GM21786 (cell line): Measurements from ENCODE around the gene WDFY4.
A peak's percentile ranks its signal among the peaks of the same experiment; 100 is the strongest.

Experiments used
- ATAC-seq: cut with Tn5 transposase; IDR thresholded peaks from one replicate; pipeline ENCODE4 v1.9.1; 2021; ENCODE audit not compliant: unreplicated experiment

Gene WDFY4

GRCh38 chr10:48770561-48771089, 86.0 kb downstream of the WDFY4 start:
- no peak for ATAC-seq

GRCh38 chr10:48771234-48771633, 86.6 kb downstream of the WDFY4 start:
- no peak for ATAC-seq

DNA sequence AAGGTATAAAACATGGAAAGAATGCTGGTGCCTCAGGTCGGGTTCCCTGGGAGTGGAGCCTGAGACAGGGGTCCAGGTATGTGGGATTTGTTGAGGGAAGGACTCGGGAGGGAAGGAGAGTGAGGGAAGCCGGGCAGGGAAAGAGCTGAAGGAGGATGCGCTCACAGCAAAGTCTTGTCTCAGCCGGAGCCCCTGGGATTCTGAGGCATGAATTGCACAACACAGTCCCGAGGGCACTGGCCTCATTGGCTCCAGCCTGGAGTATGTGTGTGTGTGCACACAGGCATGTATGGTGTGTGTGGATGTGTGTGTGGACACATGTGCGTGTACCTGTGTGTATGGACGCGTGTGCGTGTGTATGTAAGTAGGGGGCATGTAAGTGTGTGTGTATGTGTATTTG, 87.4 kb downstream of the WDFY4 start:
- ATAC-seq, result no peak

DNA sequence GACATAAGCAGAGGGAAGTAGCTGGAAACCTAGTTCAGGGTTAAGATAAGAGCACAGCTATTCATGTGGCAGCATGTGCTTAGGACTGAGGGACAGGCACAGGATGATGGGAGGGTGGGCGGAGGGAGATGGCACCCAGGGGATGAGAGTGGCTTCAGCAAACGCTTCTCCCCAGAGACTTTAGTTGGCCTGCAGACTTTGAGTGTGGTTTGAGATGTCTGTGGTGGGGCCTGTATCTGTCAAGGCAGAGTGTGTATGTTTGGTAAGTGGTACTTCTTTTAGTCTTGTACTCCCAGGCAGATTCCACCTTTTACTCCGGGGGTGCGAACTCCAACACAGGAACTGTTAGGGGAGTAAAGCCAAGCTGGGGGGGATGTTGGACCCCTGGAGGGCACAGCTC, 88.9 kb downstream of the WDFY4 start:
- peak; percentile 56 for ATAC-seq

GRCh38 chr10:48774416-48775205, 89.9 kb downstream of the WDFY4 start:
- ATAC-seq, result no peak

DNA sequence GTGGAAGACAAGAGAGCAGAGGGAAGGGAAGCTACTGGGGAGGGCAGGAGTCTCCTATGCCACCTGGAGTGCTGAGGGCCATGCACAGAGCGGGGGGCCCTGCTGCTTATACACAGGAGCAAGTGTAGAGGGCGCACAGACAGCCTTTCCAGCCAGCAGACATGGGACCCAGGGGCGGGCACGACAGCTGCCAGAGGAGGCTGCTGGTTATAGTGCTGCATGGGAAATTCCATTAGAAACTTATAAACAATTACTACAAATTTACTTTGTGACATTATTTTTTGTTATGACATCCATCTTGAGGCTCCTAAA, 90.5 kb downstream of the WDFY4 start:
- no peak for ATAC-seq

GRCh38 chr10:48776005-48776522, 91.4 kb downstream of the WDFY4 start:
- ATAC-seq, result no peak

GRCh38 chr10:48776528-48776927, 91.9 kb downstream of the WDFY4 start:
- ATAC-seq, result no peak

DNA sequence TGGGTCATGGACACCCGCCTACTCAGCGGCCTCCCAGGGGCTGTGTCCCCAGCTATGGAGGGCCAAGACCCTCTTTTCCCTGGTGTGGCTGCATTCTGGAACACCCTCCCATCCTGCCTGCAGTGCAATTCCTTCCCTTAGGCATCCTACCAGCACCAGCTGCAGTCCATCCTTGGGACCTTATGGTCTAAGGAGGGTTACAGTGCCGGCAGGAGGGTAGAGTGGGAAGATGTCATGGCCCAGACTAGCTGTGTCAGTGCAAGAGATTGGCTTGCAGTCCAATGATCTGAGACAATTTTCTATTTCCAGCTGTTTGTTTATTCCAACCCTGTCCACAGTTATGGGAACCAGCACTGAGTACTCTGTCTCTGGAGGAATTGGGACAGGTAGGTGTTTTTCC, 92.4 kb downstream of the WDFY4 start:
- no peak for ATAC-seq

- ATAC-seq, result no peak
Observed at GRCh38 chr10:48778193-48778857, 93.7 kb downstream of the WDFY4 start.

- no peak for ATAC-seq
Observed at GRCh38 chr10:48779077-48779476, 94.4 kb downstream of the WDFY4 start.

GRCh38 chr10:48779546-48780152, 95.0 kb downstream of the WDFY4 start:
- no peak for ATAC-seq

DNA sequence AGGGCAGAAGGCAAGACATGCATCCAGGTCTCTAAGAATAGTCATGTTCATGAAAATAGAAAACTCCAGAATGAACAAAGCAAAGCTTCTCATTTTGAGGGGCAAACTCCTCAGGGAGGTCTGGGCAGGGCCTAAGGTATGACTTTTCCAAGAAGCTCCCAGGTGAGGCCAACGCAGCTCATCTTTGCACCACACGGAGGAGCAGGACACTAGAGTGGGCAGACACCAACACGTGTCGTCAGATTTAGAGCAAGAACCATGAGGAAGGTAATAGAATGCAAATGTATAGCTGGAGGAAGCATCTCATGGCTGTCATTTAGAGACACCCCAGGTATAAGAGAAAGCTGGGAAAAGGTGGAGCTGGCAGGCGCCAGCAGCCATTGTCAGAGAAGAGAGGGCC, 95.7 kb downstream of the WDFY4 start:
- no peak for ATAC-seq

DNA sequence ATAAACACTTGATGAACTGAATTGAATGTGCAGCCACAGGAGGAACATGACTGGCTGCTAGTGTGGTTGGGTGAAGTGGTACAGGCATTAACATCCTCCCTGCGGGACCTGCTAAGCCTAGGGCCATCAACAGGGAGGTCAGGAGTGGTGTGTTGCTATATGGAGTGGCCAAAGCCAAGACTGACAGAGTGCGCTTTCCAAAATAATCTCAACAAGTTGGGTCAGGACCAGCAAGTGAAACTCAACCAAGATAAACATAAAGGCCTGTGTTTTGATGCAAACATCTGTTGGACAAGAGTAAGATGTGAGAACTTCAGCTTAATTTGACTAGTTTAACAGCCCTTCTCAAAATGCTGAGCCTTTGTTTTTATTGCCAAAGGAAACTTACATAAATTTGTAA, 97.7 kb downstream of the WDFY4 start:
- ATAC-seq, result no peak

GRCh38 chr10:48784031-48784430, 99.4 kb downstream of the WDFY4 start:
- ATAC-seq, result no peak

- ATAC-seq, result no peak
Observed at GRCh38 chr10:48785796-48786195, 101.1 kb downstream of the WDFY4 start.

GRCh38 chr10:48786606-48787282, 102.1 kb downstream of the WDFY4 start:
- no peak for ATAC-seq

DNA sequence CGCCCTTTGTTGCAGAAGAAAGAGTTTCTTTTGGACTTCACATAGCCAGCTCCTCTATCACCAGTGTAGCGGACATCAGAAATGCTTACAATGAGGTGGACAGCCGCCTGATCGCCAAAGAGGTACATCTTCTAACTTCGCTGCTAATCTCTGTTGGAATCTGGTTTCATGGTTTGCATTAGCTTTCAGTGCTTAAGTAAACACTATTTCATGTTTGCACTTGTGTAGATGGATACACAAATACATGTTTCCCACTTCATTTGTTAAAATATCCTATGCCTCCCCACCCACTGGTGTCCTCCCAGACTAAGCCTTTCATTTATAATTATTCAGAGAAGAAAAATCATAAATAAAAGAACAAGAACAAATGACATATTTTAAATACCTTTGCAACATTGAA, 103.9 kb downstream of the WDFY4 start:
- no peak for ATAC-seq

DNA sequence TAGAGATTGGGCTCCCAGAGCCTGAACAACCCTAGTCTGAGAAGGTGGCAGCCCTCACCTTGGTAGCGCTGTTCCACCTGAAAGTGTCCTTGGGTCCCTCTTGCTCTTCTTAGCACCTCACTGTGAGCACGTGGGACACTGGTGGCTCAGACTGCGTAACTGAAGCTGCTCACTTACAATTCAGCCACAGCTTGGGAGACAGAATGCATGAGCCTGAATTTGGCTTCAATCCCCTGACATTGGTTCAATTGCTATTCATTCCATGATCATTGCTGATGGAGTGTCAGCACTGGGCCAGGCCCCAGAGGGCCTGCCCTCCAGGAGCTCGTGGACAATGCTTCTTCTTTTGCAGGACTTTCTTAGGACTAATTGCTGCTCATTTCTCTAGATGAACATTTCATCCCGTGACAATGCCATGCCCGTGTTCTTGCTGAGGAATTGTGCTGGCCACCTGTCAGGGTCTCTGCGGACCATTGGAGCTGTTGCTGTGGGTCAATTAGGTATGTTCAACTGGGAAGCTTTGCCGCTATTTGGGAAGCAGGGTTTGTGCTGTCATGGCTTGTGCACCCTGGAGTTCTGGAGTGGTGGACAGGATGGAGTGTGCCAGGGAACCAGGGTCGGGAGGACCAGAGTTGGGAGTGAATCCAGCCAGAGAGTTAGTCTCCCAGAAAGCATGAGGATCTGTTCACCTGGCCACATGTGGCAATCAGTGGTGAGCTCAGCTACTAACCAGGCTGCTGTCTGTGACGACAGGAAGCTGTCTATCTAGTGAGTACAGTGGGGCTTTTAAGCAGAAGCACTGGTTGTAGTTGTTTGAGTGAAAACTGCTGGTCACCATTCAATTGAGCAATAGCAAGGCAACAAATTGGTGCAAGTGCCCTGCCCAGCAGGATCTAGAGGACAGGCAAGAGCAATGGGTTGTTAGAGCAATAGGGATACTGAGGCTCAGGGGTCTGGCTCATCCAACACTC, 105.1 kb downstream of the WDFY4 start:
- ATAC-seq, result no peak

GRCh38 chr10:48790457-48791044, 105.9 kb downstream of the WDFY4 start:
- ATAC-seq, result no peak
